ENCODE data around the gene POTEG.
"Not testable (repeated sequence)": the region's sequence is repeated elsewhere in the genome, so short reads cannot be mapped to it uniquely, and the experiment has no call there.

POTEG gene

DNA sequence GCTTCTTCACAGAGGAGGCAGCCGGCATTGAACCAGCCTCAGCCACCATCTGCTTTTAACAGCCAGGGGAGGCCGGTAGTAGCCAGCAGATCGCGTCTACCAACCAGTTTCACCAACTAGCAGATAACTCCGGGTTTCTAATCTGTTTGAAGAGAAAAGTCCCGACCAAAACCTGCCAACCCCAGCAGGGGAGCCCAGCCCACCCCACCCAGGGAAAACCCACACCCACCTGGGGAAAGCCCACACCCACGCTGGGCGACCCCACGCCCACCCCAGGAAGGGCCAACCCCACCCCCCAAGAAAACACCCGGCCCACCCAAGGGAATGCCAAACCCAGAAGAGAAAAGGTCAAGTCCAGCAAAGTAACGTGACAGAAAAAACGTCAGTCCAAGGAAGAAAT is at the start of gene POTEG:
Gene POTEG (minus strand): TSS at position 101 of the 400 bp plus-strand sequence. CDS start 52 bp downstream, at position 49.
- not testable (repeated sequence) for DNase-seq (ENCODE audit: extremely low read depth in 1 of 2, low read depth in 1 of 2)

DNA sequence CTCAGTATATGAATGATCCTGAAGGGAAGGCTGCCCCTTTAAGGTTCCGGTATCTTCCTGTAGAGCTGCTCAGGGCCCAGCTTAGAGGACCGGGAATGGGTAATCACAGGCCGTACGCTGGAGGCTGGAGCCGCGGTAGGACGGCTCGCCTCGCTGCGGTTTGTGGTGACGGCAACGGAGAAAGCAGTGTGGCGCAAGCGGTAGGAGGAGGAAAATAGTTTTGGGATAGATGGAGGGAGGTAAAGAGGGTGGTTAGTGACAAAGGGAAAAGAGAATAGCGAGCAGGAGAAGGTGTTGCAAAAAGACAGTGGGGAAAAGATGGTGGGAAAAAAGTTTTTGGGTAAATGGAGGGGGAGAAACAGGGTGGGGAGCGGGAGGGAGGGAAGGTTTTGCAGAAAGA is 48.0 kb upstream of the POTEG start:
- DNase-seq (ENCODE audit: extremely low read depth in 1 of 2, low read depth in 1 of 2) = not testable (repeated sequence)

- not testable (repeated sequence) for DNase-seq (ENCODE audit: extremely low read depth in 1 of 2, low read depth in 1 of 2)
Measured at GRCh38 chr14:19481421-19481820, 47.3 kb upstream of the POTEG start.

DNA sequence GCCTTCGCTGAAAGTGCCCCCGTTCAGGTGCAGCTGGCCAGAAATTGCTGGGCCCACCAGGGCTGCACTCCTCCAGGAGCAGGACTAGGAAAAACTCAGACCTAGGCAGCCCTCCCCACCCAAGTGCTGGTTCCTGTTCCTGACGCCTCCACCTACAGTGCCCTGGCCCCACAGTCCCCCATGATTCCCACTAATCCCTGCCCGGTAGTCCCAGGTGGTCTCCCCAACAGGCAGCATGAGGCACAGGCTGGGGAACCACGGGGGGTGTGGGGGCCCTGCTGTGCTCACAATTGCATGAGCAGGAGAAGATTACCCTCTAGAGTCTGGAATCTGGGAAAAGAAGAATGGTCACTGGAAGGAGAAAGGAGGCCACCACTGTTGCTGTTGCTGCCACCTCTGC is 46.4 kb upstream of the POTEG start:
- DNase-seq (ENCODE audit: extremely low read depth in 1 of 2, low read depth in 1 of 2) = not testable (repeated sequence)

DNA sequence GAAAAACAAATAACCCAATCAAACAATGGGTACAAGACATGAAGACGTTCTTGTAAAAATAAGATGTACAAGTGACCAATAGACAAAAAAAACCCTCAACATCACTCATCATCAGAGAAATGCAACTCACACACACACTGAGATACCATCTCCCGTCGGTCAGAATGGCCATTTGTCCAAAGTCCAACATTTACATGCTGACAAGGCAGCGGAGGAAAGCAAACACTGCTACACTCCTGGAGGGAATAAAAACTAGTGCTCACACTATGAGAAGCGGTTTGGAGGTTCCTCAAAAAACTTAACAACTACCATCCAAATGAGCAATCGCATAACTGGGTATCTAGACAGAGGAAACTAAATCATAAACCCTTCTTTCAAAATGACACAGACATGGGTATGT is 11.6 kb upstream of the POTEG start:
- DNase-seq (ENCODE audit: extremely low read depth in 1 of 2, low read depth in 1 of 2) = not testable (repeated sequence)

DNA sequence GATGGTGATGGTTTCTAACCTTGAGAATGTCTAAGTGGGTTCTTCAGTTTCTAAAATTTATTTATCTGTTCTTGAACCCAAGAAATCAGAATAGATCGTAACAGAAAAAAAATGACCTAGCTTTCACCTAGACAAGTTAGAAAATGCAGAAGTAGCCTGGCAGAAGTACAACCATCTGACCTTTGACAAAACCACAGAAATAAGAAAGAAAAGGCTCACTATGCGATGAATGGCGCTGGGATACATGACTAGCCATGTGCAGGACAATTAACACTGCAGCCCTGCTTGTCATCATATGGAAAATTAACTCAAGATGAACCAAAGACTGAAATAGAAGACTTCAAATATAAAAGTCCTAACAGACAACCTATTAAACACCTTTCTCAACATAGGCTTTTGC is 5.7 kb upstream of the POTEG start:
- DNase-seq (ENCODE audit: extremely low read depth in 1 of 2, low read depth in 1 of 2) = not testable (repeated sequence)

DNA sequence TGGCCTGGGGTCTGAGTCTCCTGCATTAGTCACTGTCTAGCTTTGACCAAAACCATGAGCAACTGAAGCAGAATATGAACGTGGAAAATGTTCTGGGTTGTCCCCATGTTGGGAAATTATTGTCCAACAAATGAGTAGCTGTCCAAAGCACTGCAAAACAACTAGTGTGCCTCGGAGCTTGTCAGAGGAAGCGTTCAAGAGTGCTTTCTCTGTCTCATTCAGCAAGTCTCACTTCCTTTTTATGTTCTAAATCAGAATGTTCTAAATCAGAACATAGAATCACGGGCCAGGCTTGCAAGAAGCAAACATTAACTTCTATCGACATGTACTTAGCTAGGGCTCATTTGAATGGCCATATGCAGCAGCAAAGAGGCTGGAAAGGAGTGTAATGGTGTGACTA is 5.1 kb upstream of the POTEG start:
- DNase-seq (ENCODE audit: extremely low read depth in 1 of 2, low read depth in 1 of 2) = not testable (repeated sequence)

GRCh38 chr14:19437126-19437443 is 2.9 kb upstream of the POTEG start:
- DNase-seq (ENCODE audit: extremely low read depth in 1 of 2, low read depth in 1 of 2) = not testable (repeated sequence)

DNA sequence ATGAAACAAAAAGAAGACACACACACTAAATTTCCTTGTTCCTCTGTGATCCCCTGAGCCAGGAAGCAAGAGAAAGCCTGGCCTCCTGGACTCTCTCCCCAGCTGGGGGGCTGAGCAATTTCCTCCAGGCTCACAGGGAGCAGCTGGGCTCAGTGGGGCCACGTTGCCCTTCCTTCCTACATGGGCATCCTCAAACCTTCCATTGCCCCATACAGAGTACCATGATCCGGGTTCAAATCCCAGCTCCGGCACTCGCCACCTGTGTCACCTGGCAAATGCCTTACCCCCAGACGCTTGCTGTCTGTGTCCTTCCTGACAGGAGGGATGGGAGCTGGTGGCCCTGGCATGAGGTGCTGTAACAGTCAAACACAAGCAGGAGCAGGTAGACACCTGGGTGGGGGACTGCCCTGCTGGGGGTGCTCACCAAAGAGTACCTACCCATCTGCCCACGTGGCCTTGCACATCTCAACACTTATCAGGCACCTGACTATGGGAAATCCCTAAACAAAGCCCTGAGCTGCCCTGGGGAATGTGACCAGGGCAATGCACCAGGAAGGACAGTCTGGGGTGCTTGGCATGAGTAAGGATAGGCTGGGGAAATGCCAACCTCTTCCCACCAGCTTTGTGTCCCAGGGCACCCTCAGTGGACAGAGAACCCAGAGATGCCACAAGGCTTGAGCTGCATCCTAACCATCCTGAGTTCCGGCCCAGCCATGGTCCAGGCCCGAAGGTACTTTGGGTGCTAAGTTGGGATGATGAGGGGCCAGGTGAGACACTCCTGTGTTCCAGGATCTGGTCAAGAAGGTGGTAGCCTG is 2.4 kb upstream of the POTEG start:
- DNase-seq (ENCODE audit: extremely low read depth in 1 of 2, low read depth in 1 of 2) = not testable (repeated sequence)

DNA sequence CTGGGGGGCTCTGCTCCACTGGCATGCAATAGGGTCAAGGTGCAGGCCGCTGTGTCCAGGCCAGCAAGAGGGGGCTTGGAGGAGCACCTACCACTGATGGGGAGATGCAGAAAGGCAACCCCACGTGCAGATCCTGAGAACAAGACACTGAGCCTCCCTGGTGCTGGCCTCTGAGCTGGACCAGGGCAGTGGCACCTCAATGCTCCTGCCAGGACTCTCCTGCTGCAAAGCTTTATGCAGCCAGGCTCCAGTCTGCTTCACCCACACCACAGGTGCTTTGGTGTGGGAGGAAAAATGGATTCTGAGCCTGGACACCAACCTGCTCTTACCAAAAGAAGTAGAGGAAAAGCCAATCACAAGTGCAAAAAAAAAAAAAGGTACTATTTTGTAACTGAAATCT is 1.7 kb upstream of the POTEG start:
- not testable (repeated sequence) for DNase-seq (ENCODE audit: extremely low read depth in 1 of 2, low read depth in 1 of 2)

GRCh38 chr14:19434891-19435290 is 750 bp upstream of the POTEG start:
- DNase-seq (ENCODE audit: extremely low read depth in 1 of 2, low read depth in 1 of 2) = not testable (repeated sequence)

GRCh38 chr14:19433765-19434164 is 376 bp downstream of the POTEG start:
- not testable (repeated sequence) for DNase-seq (ENCODE audit: extremely low read depth in 1 of 2, low read depth in 1 of 2)

DNA sequence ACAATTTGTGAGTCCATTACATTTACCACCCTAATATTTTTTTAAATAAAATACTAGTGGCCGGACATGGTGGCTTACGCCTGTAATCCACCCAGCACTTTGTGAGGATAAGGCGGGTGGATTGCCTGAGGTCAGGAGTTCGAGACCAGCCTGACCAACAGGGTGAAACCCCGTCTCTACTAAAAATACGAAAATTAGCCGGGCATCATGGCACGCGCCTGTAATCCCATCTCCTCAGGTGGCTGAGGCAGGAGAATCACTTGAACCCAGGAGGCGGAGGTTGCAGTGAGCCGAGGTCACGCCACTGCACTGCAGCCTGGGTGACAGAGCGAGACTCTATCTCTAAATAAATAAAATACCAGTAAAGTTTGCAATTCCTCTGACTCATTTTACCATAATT is 25.6 kb downstream of the POTEG start:
- DNase-seq (ENCODE audit: extremely low read depth in 1 of 2, low read depth in 1 of 2) = not testable (repeated sequence)

- not testable (repeated sequence) for DNase-seq (ENCODE audit: extremely low read depth in 1 of 2, low read depth in 1 of 2)
Measured at GRCh38 chr14:19402097-19402496, 32.0 kb downstream of the POTEG start.

DNA sequence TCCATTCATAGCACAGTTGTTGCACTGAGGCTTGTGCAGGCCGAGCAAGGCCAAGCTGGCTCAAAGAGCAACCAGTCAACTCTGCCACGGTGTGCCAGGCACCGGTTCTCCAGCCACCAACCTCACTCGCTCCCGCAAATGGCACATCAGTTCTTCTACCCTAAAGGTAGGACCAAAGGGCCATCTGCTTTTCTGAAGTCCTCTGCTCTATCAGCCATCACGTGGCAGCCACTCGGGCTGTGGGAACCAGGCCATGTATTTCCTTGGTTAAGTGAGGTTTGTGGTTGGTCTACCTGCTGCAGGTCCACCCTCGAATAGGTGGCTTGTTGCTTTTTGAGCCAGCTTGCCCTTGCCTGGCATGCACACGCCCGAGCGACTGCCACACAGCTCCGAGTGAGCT is 39.4 kb downstream of the POTEG start:
- not testable (repeated sequence) for DNase-seq (ENCODE audit: extremely low read depth in 1 of 2, low read depth in 1 of 2)

DNA sequence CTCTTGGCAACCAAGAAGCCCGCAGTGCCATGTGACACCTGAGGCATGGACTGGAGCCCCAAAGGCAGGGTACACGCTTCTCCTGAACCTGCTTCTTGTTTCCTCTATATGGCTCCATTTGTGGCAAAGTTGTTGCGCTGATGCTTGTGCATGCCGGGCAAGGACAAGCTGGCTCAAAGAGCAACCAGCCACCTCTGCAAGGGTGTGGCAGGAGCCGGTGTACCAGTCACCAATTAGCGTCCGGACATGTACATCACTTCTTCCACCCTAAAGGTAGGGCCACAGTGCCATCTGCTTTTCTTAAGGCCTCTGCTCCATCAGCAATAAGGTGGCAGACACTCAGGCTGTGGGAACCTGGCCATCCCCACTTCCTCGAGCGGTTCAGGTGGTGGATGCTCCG is 43.9 kb downstream of the POTEG start:
- DNase-seq (ENCODE audit: extremely low read depth in 1 of 2, low read depth in 1 of 2) = not testable (repeated sequence)

DNA sequence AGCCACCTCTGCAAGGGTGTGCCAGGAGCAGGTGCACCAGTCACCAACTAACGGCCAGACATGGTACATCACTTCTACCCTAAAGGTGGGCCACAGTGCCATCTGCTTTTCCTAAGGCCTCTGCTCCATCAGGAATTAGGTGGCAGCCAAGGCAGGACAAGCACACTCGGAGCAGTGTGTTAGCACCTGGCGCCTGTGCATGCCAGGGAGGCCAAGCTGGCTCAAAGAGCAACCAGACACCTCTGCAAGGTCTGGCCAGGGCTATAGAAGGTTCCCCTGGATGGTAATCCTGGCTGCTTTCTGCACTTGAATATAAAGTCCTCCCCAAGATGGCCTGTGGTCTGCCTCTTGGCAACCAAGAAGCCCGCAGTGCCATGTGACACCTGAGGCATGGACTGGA is 45.4 kb downstream of the POTEG start:
- DNase-seq (ENCODE audit: extremely low read depth in 1 of 2, low read depth in 1 of 2) = not testable (repeated sequence)

DNA sequence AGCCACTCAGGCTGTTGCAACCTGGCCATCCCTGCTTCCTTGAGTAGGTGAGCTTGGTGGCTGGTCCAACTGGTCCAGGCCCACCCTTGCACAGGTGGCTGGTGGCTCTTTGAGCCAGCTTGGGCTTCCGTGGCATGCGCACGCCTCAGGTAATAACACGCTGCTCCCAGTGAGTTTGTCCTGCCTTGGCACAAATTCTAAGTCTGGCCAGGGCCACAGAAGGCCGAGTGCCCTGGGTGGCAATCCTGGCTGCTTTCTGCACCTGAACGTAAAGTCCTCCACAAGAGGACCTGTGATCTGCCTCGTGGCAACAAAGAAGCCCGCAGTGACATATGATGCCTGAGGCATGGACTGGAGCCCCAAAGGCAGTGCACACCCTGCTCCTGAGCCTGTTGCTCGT is 47.1 kb downstream of the POTEG start:
- not testable (repeated sequence) for DNase-seq (ENCODE audit: extremely low read depth in 1 of 2, low read depth in 1 of 2)

- not testable (repeated sequence) for DNase-seq (ENCODE audit: extremely low read depth in 1 of 2, low read depth in 1 of 2)
Measured at GRCh38 chr14:19386309-19386708, 47.8 kb downstream of the POTEG start.

DNA sequence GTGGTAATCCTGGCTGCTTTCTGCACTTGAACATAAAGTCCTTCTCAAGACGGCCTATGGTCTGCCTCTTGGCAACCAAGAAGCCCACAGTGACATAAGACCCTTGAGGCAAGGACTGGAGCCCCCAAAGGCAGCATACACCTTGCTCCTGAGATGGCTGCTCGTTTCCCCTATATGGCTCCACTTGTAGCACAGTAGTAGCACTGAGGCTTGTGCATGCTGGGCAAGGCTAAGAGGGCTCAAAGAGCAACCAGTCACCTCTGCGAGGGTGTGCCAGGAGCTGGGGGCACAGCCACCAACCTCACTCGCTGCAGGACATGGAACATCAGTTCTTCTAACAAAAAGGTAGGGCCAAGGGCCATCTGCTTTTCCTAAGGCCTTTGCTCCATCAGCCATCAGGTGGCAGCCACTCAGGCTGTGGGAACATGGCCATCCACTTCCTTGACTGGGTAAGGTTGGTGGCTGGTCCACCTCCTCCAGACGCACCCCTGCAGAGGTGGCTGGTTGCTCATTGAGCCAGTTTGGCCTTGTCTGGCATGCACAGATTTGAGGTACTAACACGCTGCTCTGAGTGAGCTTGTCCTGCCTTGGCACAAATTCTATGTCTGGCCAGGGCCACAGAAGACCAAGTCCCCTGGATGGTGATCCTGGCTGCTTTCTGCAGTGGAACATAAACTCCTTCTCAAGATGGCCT is 49.9 kb downstream of the POTEG start:
- not testable (repeated sequence) for DNase-seq (ENCODE audit: extremely low read depth in 1 of 2, low read depth in 1 of 2)

GRCh38 chr14:19383008-19383584 is 51.0 kb downstream of the POTEG start:
- not testable (repeated sequence) for DNase-seq (ENCODE audit: extremely low read depth in 1 of 2, low read depth in 1 of 2)

DNA sequence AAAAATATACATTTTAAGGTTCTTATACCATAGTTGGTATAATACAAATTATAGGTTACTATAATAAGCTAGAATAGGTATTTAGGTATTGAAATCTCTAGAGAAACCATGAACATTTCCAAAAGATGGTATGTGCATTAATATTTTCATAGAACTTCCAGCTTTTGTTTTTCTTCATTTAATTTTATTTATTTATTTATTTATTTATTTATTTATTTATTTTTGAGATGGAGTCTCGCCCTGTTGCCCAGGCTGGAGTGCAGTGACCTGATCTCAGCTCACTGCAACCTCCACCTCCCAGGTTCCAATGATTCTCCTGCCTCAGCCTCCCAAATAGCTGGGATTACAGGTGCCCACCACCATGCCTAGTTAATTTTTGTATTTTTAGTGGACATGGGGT is 54.0 kb downstream of the POTEG start:
- DNase-seq (ENCODE audit: extremely low read depth in 1 of 2, low read depth in 1 of 2) = not testable (repeated sequence)
